ENCODE results near the gene C1QTNF7.

Gene C1QTNF7

GRCh38 chr4:15457406-15458201 lies 29.8 kb downstream of the C1QTNF7 start:
- peak; percentile 15 to 41 for DNase-seq

DNA sequence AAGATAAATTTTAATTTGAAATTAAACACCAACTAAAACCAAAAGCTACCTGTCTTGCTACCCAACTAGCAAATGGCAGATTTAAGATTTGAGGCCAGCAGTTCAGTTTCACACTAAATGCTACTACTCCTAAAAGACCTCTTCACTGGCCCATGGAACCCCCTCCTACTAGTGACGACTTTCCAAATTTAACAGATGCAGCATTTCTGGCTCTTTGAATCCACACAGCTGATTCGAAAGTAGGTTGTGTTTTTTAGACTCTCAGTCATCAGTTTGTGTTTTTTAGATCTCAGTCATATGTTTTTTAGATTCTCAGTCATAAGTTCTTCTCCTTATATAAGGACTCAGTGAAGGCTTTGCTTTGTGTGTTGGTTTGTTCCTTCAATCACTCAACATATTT lies 30.8 kb downstream of the C1QTNF7 start:
- no peak for TF ChIP-seq POLR2A (IDR thresholded peaks at IDR 0.05; ENCODE audit: low read length)
- no peak for TF ChIP-seq GATA1 (IDR thresholded peaks at IDR 0.05; ENCODE audit: low read depth, low read length)
- DNase-seq, result no peak

More at GRCh38 chr4:15457406-15458201, 29.8 kb downstream of the C1QTNF7 start:
- TF ChIP-seq GATA1 (IDR thresholded peaks at IDR 0.05; ENCODE audit: low read depth, low read length) (no peak), POLR2A (IDR thresholded peaks at IDR 0.05; ENCODE audit: low read length) (no peak)

- no peak for DNase-seq
- no peak for TF ChIP-seq POLR2A (IDR thresholded peaks at IDR 0.05; ENCODE audit: low read length)
- no peak for TF ChIP-seq GATA1 (IDR thresholded peaks at IDR 0.05; ENCODE audit: low read depth, low read length)
Observed at GRCh38 chr4:15459706-15460105, 31.9 kb downstream of the C1QTNF7 start.

DNA sequence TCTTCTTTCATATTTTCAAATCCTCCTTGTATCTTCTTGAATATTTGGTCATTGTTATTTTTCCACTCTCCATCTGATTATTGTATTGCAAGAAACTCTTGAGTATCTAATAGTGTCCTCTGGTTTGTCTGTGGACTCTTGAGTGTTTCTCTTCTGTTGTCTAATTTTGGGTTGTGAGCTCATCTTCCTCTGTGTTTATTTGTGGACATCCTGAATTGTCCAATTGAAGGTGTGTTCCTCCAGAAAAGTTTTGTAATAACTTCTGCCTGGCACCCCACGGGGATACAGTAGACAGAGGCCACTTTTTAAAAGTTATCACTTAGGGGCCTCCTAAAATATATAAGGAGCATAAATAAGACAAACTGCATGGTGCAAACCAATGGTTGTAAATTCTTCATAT lies 38.8 kb downstream of the C1QTNF7 start:
- TF ChIP-seq GATA1 (IDR thresholded peaks at IDR 0.05; ENCODE audit: low read depth, low read length), result no peak
- no peak for TF ChIP-seq POLR2A (IDR thresholded peaks at IDR 0.05; ENCODE audit: low read length)
- DNase-seq, result no peak

- no peak for TF ChIP-seq POLR2A (IDR thresholded peaks at IDR 0.05; ENCODE audit: low read length)
- TF ChIP-seq GATA1 (IDR thresholded peaks at IDR 0.05; ENCODE audit: low read depth, low read length), result no peak
- DNase-seq, result no peak
Observed at GRCh38 chr4:15469402-15470127, 41.7 kb downstream of the C1QTNF7 start, which contains the start of gene CC2D2A. TSS of gene CC2D2A (plus strand) at chr4:15469882. CDS start at chr4:15475933, 6,051 bp downstream.

DNA sequence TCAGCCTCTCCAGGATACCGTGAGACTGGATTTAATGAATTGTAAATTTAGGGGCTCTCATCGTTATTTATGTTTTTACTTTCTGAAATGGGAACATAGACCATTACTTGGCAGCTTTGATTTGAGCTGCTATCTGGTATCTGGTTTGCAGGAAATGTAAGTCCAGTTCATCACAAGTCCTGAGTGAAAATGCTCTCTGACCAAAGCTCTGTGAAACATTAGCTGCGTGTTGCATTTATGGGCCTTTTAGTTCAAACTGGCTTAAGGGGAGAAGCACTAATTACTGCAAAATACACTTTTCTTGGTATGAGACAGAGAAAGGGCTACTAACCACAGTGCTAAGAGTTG lies 42.3 kb downstream of the C1QTNF7 start:
- DNase-seq, result no peak

DNA sequence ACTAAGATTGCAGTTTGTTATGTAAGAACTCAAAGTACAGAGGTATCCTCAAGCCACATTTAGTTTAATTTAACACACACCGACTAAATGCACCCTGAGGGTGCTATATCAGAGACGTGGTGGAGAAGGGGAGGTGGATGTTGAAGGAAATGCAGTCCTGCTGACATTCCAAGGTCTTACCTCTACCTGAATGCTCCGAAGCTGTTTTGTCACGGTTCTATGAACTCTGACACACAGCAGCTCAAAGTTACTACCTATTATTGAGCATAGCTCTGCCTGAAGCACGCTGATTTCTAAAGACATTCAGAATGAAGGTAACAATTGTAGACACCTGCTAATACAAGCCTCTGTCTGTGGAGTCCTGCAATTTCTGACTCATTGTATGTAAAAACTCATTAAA lies 48.6 kb downstream of the C1QTNF7 start:
- no peak for DNase-seq
- no peak for TF ChIP-seq GATA1 (IDR thresholded peaks at IDR 0.05; ENCODE audit: low read depth, low read length)
- no peak for TF ChIP-seq POLR2A (IDR thresholded peaks at IDR 0.05; ENCODE audit: low read length)

More for the DNA sequence above, 42.3 kb downstream of the C1QTNF7 start:
- TF ChIP-seq POLR2A (IDR thresholded peaks at IDR 0.05; ENCODE audit: low read length) (no peak), GATA1 (IDR thresholded peaks at IDR 0.05; ENCODE audit: low read depth, low read length) (no peak)

- TF ChIP-seq POLR2A (IDR thresholded peaks at IDR 0.05; ENCODE audit: low read length) (no peak), GATA1 (IDR thresholded peaks at IDR 0.05; ENCODE audit: low read depth, low read length) (no peak)
- DNase-seq, result no peak
Observed at GRCh38 chr4:15478724-15479088, 50.9 kb downstream of the C1QTNF7 start.

DNA sequence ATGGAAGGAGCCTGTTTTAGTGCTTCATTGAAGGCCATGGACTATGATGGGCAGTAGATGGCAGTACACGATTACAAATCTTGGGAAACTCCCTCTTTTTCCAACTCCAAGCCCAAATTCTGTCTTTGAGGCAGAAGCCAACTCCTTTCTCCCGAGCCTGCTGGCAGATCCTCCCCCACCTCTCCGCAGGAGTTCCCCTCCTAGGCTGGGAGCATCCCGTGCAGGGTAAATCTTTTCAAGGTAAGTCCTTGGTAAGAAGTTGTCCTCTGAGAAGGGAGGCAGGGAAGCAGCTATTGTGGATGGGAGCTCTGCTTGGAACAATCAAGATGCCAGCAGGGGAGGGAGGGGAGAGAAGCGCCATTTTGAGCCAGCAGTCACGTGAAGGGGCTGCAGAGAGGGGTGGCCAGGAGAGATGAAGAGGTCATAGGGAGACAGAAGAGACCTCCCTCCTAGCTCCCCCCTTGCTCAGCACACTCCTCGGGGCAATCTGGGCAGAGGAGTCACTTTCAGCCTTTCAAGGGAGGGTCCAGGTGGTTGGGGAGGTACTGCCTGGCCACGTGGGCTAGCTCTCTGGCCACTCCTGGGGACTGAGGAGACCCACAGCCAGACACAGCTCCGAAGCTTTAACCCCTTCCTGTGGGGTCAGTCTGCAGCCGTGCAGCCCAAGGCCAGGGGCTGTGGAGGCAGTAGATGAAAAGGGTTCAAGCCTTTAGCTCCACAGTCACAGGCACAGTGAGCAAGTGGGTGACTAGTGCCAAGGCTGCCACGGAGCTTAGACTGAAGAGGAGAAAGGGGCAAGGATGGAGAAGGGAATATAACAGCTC lies 51.5 kb downstream of the C1QTNF7 start:
- DNase-seq, result peak; percentile 23 to 58
- TF ChIP-seq GATA1 (IDR thresholded peaks at IDR 0.05; ENCODE audit: low read depth, low read length) (no peak), POLR2A (IDR thresholded peaks at IDR 0.05; ENCODE audit: low read length) (no peak)

GRCh38 chr4:15479913-15480185 lies 52.0 kb downstream of the C1QTNF7 start:
- TF ChIP-seq GATA1 (IDR thresholded peaks at IDR 0.05; ENCODE audit: low read depth, low read length) (no peak), POLR2A (IDR thresholded peaks at IDR 0.05; ENCODE audit: low read length) (no peak)
- no peak for DNase-seq

DNA sequence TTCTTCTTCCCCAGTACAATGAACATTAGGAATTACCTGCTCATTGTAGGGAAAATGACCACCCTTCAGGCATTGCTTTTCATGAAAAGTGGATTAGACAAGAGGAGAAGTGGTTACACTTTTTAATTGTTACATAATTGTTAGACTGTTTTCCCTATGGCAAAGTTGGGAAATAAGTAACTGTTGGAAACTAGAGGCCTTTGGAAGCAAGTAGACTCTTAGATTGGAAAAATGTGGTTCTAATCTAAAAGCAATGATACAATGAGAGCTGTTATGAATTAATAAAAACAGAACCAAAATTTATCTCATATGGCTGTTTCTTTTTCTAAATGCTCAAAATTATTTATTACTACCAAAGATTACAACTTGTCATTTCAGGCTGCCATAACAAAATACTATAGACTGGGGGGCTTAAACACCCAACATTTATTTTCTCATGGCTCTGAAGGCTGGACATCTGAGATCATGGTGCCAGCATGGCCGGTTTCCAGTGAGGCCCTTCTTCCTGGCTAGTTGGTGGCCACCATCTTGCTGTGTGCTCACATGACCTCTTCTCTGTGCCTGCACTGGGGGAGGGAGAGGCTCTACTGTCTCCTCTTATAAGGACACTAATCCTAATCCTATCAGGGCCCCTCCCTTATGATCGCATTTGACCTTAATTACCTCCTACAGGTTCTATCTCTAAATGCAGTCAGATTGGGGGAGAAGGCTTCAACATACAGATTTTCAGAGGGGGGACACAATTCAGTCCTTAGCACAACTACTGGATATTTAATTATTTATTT lies 54.3 kb downstream of the C1QTNF7 start:
- no peak for DNase-seq
- TF ChIP-seq POLR2A (IDR thresholded peaks at IDR 0.05; ENCODE audit: low read length) (no peak), GATA1 (IDR thresholded peaks at IDR 0.05; ENCODE audit: low read depth, low read length) (no peak)

GRCh38 chr4:15482842-15483241 lies 55.0 kb downstream of the C1QTNF7 start:
- TF ChIP-seq GATA1 (IDR thresholded peaks at IDR 0.05; ENCODE audit: low read depth, low read length) (no peak), POLR2A (IDR thresholded peaks at IDR 0.05; ENCODE audit: low read length) (no peak)
- no peak for DNase-seq

- TF ChIP-seq GATA1 (IDR thresholded peaks at IDR 0.05; ENCODE audit: low read depth, low read length) (no peak), POLR2A (IDR thresholded peaks at IDR 0.05; ENCODE audit: low read length) (no peak)
- no peak for DNase-seq
Observed at GRCh38 chr4:15488136-15488535, 60.3 kb downstream of the C1QTNF7 start.

All from erythroblast (primary cell).